ENCODE data around the gene GABPB1.

GABPB1 gene

GRCh38 chr15:50275091-50275490 lies 79.9 kb downstream of the GABPB1 start:
- no peak for DNase-seq

GRCh38 chr15:50267577-50267976 lies 87.4 kb downstream of the GABPB1 start:
- no peak for DNase-seq

GRCh38 chr15:50265620-50266019 lies 89.4 kb downstream of the GABPB1 start, which contains the start of gene HDC:
Gene HDC (minus strand): TSS chr15:50265726. CDS start chr15:50265623, 103 bp downstream.
- DNase-seq = no peak

GRCh38 chr15:50262533-50262932 lies 92.5 kb downstream of the GABPB1 start:
- DNase-seq = peak; percentile 7

- no peak for DNase-seq
Measured at GRCh38 chr15:50261981-50262380, 93.0 kb downstream of the GABPB1 start.

GRCh38 chr15:50260969-50261496 lies 94.0 kb downstream of the GABPB1 start:
- no peak for DNase-seq

- no peak for DNase-seq
Measured at GRCh38 chr15:50259276-50259675, 95.7 kb downstream of the GABPB1 start.

- DNase-seq = no peak
Measured at GRCh38 chr15:50257924-50258323, 97.1 kb downstream of the GABPB1 start.

- DNase-seq = no peak
Measured at GRCh38 chr15:50257332-50257731, 97.7 kb downstream of the GABPB1 start.

GRCh38 chr15:50256188-50257041 lies 98.6 kb downstream of the GABPB1 start:
- no peak for DNase-seq

- DNase-seq = no peak
Measured at GRCh38 chr15:50252556-50252955, 102.4 kb downstream of the GABPB1 start.

- no peak for DNase-seq
Measured at GRCh38 chr15:50251638-50252182, 103.3 kb downstream of the GABPB1 start.

- no peak for DNase-seq
Measured at GRCh38 chr15:50250760-50251394, 104.1 kb downstream of the GABPB1 start.

GRCh38 chr15:50249704-50250103 lies 105.3 kb downstream of the GABPB1 start:
- DNase-seq = no peak

- DNase-seq = no peak
Measured at GRCh38 chr15:50248994-50249582, 105.9 kb downstream of the GABPB1 start.

GRCh38 chr15:50247819-50248655 lies 107.0 kb downstream of the GABPB1 start:
- peak; percentile 67 for DNase-seq

- DNase-seq = no peak
Measured at GRCh38 chr15:50246631-50247030, 108.4 kb downstream of the GABPB1 start.

- no peak for DNase-seq
Measured at GRCh38 chr15:50244959-50245624, 109.9 kb downstream of the GABPB1 start.

GRCh38 chr15:50244153-50244552 lies 110.8 kb downstream of the GABPB1 start:
- no peak for DNase-seq

GRCh38 chr15:50241684-50242450 lies 113.1 kb downstream of the GABPB1 start:
- no peak for DNase-seq

GRCh38 chr15:50238255-50238654 lies 116.7 kb downstream of the GABPB1 start:
- no peak for DNase-seq
